Esophagus muscularis mucosa (tissue), 4 donors: ENCODE measurements around the gene BRAT1. TPM values are rescaled to one million over a fixed set of nuclear protein-coding genes. Genes with fewer than 3 reads are reported as not detected.

Experiments
- DNase-seq: peaks from one replicate; pipeline ENCODE4 v3.0.0-alpha.2; 2017; ENCODE audit errors: extremely low spot score
- H3K27ac ChIP-seq, 4 donors: fragments of 200-600 bp; sonication (generic); replicated peaks in 1 of 4; 1 replicate in 3 of 4; 2 replicates in 1 of 4; pipeline ENCODE4 v1.5.1; 2016 to 2019; ENCODE audit warnings: mild to moderate bottlenecking in 1 of 4
- H3K27me3 ChIP-seq, 4 donors: fragments of 200-600 bp; sonication (generic); one replicate each; pipeline versions ENCODE4 v1.5.1 to v1.6.0; 2016 to 2019
- H3K36me3 ChIP-seq, 4 donors: fragments of 200-600 bp; sonication (generic); one replicate each; pipeline ENCODE4 v1.5.1; 2016 to 2019
- H3K4me1 ChIP-seq, 4 donors: fragments of 200-600 bp; sonication (generic); one replicate each; pipeline ENCODE4 v1.5.1; 2016 to 2019
- H3K4me3 ChIP-seq, 4 donors: fragments of 200-600 bp; sonication (generic); 1 replicate in 2 of 4; 2 replicates in 2 of 4; pipeline ENCODE4 v1.5.1; 2016 to 2019; ENCODE audit warnings: mild to moderate bottlenecking in 4 of 4, moderate library complexity in 1 of 4
- H3K9me3 ChIP-seq, 4 donors: fragments of 200-600 bp; sonication (generic); 1 replicate in 3 of 4; 2 replicates in 1 of 4; pipeline ENCODE4 v1.5.1; 2016 to 2019
- CTCF ChIP-seq, 3 experiments: fragments of 200-600 bp in 2 of 3; fragments of 450-650 bp in 1 of 3; sonication (generic) in 2 of 3; IDR thresholded peaks; one replicate each; pipeline ENCODE4 v1.5.1; 2017 to 2019; ENCODE audit warnings: antibody characterized with exemption in 3 of 3, mild to moderate bottlenecking in 2 of 3, moderate library complexity in 1 of 3
- EP300 ChIP-seq: sonication (generic); formaldehyde crosslinking; IDR thresholded peaks from one replicate; pipeline ENCODE4 v1.6.1; 2017; ENCODE audit warnings: antibody characterized with exemption
- POLR2A ChIP-seq: fragments of 450-650 bp; IDR thresholded peaks from one replicate; pipeline ENCODE4 v1.6.1; 2017; ENCODE audit warnings: antibody characterized with exemption, moderate library complexity, mild to moderate bottlenecking, low read depth
- POLR2AphosphoS5 ChIP-seq, 2 donors: sonication (generic); formaldehyde crosslinking; IDR thresholded peaks; one replicate each; pipeline ENCODE4 v1.6.1; 2017; ENCODE audit warnings: antibody characterized with exemption in 2 of 2
- WGBS: methylation state at CpG from one replicate; pipeline ENCODE4 v1.1.5; 2018; 5-methylcytosine and 5-hydroxymethylcytosine counted together
- intact Hi-C: fragments of 100-400 bp; cut with DNase I; formaldehyde crosslinking; loops from one replicate; pipeline ENCODE4 v1.15.1; 2023
- total RNA-seq, 4 donors: library from RNA; depleted of rRNA; stranded (reverse); fragments of >200 nt; gene quantifications; one replicate each; pipeline versions ENCODE4 v1.1.0 to v1.2.1, GENCODE V29; 2016

Gene BRAT1
- total RNA-seq, 4 donors from 2014 or later: 22.0 to 43.8 (median 32.7) TPM

GRCh38 chr7:2601907-2602306, 46.6 kb upstream of the BRAT1 start:
- no peak for TF ChIP-seq POLR2A
- no peak for TF ChIP-seq EP300
- TF ChIP-seq CTCF (IDR thresholded peaks at IDR 0.05): no peak
- no peak for TF ChIP-seq POLR2AphosphoS5 (IDR thresholded peaks at IDR 0.05)
- no peak overlapping the region for H3K4me3 ChIP-seq
- peaks cover 7 to 21% (median 10%) of the 10 kb centered on the region in 4 donors for H3K4me1 ChIP-seq
- DNase-seq: no peak
- no peaks in the 10 kb centered on the region for H3K27me3 ChIP-seq
- 94% methylated on average over 11 of the region's 11 CpGs for WGBS
- intact Hi-C loops: no loop called here
- no peaks in the 10 kb centered on the region for H3K9me3 ChIP-seq
- H3K27ac ChIP-seq: no peak overlapping the region
- H3K36me3 ChIP-seq: peaks cover 37 to 88% (median 57%) of the 10 kb centered on the region in 4 donors

- peaks cover 43 to 91% (median 60%) of the 10 kb centered on the region in 4 donors for H3K36me3 ChIP-seq
Observed at GRCh38 chr7:2601065-2601464, 45.7 kb upstream of the BRAT1 start.

GRCh38 chr7:2598154-2598823, 43.0 kb upstream of the BRAT1 start:
- Histone ChIP-seq H3K9me3 (no peaks in the 10 kb centered on the region), H3K27me3 (no peaks in the 10 kb centered on the region), H3K27ac (no peak overlapping the region), H3K4me1 (no peaks in the 10 kb centered on the region), H3K4me3 (no peak overlapping the region), H3K36me3 (peaks cover 64 to 100% (median 80%) of the 10 kb centered on the region in 4 donors)
- TF ChIP-seq EP300 (no peak), CTCF (IDR thresholded peaks at IDR 0.05) (no peak), POLR2AphosphoS5 (IDR thresholded peaks at IDR 0.05) (no peak), POLR2A (no peak)
- intact Hi-C loops: no loop called here
- 93% methylated on average over 26 of the region's 29 CpGs for WGBS
- DNase-seq: no peak

More at GRCh38 chr7:2601065-2601464, 45.7 kb upstream of the BRAT1 start:
- H3K27ac ChIP-seq: no peak overlapping the region
- no peak for TF ChIP-seq CTCF (IDR thresholded peaks at IDR 0.05)
- TF ChIP-seq POLR2A: no peak
- no peak for TF ChIP-seq POLR2AphosphoS5 (IDR thresholded peaks at IDR 0.05)
- no peak for TF ChIP-seq EP300
- no peaks in the 10 kb centered on the region for H3K9me3 ChIP-seq
- WGBS: 86% methylated on average over 9 of the region's 9 CpGs
- H3K4me1 ChIP-seq: peaks cover 0 to 12% (median 2%) of the 10 kb centered on the region in 4 donors
- no peaks in the 10 kb centered on the region for H3K27me3 ChIP-seq
- intact Hi-C loops: no loop called here
- H3K4me3 ChIP-seq: no peak overlapping the region
- DNase-seq: no peak

- H3K4me1 ChIP-seq: no peaks in the 10 kb centered on the region
- 82% methylated on average over 12 of the region's 13 CpGs for WGBS
- intact Hi-C loops: no loop called here
- no peak overlapping the region for H3K4me3 ChIP-seq
- H3K27me3 ChIP-seq: no peaks in the 10 kb centered on the region
- H3K36me3 ChIP-seq: peaks cover 71 to 100% (median 88%) of the 10 kb centered on the region in 4 donors
- no peak overlapping the region for H3K27ac ChIP-seq
- no peak for DNase-seq
- TF ChIP-seq CTCF (IDR thresholded peaks at IDR 0.05) (no peak), POLR2AphosphoS5 (IDR thresholded peaks at IDR 0.05) (no peak), EP300 (no peak), POLR2A (no peak)
- no peaks in the 10 kb centered on the region for H3K9me3 ChIP-seq
Observed at GRCh38 chr7:2597273-2597640, 41.9 kb upstream of the BRAT1 start.
